Transverse colon (tissue), 4 donors: Measurements from ENCODE around the gene PSMD5. TPM values are rescaled to one million over a fixed set of nuclear protein-coding genes. Genes with fewer than 3 reads are reported as not detected.

Experiments used
- DNase-seq: peaks from one replicate; pipeline ENCODE4 v3.0.0-alpha.2; 2019
- H3K27ac ChIP-seq, 4 donors: fragments of 200-600 bp; sonication (generic); 2 replicates each; pipeline ENCODE4 v1.5.1; 2016 to 2018; ENCODE audit warnings: inconsistent platforms in 4 of 4
- H3K27me3 ChIP-seq: fragments of 200-600 bp; sonication (generic); 2 replicates; pipeline ENCODE4 v1.5.1; 2017; ENCODE audit warnings: inconsistent platforms
- H3K36me3 ChIP-seq, 4 donors: fragments of 200-600 bp; sonication (generic); 2 replicates each; pipeline ENCODE4 v1.5.1; 2017 to 2019; ENCODE audit warnings: inconsistent platforms in 4 of 4
- H3K4me1 ChIP-seq, 4 donors: fragments of 200-600 bp; sonication (generic); 2 replicates each; pipeline ENCODE4 v1.5.1; 2017 to 2020; ENCODE audit warnings: inconsistent platforms in 4 of 4
- H3K4me3 ChIP-seq, 4 donors: fragments of 200-600 bp; sonication (generic); 1 replicate in 1 of 4; 2 replicates in 3 of 4; pipeline versions ENCODE4 v1.5.1 to v1.6.1; 2017 to 2019; ENCODE audit warnings: inconsistent platforms in 4 of 4
- H3K9me3 ChIP-seq, 2 donors: fragments of 200-600 bp; sonication (generic); 2 replicates each; pipeline ENCODE4 v1.5.1; 2017 to 2019; ENCODE audit warnings: inconsistent platforms in 2 of 2
- CTCF ChIP-seq, 5 experiments: fragments of 200-600 bp in 3 of 5; fragments of 450-650 bp in 2 of 5; sonication (generic) in 3 of 5; IDR thresholded peaks; 1 replicate in 2 of 5; 2 replicates in 3 of 5; pipeline ENCODE4 v1.5.1; 2016 to 2017; ENCODE audit warnings: antibody characterized with exemption in 5 of 5, inconsistent platforms in 3 of 5, mild to moderate bottlenecking in 2 of 5, moderate library complexity in 1 of 5
- EP300 ChIP-seq: sonication (generic); formaldehyde crosslinking; IDR thresholded peaks from one replicate; pipeline ENCODE4 v1.6.1; 2017; ENCODE audit warnings: antibody characterized with exemption, low read depth
- POLR2A ChIP-seq: fragments of 450-650 bp; IDR thresholded peaks from one replicate; pipeline ENCODE4 v1.6.1; 2016; ENCODE audit warnings: antibody characterized with exemption, mild to moderate bottlenecking, moderate library complexity
- POLR2AphosphoS5 ChIP-seq, 3 donors: sonication (generic); formaldehyde crosslinking; IDR thresholded peaks; one replicate each; pipeline ENCODE4 v1.6.1; 2016; ENCODE audit warnings: antibody characterized with exemption in 3 of 3
- WGBS, 2 donors: methylation state at CpG; one replicate each; pipeline ENCODE4 v1.1.5; 2018; ENCODE audit warnings: low coverage in 1 of 2; 5-methylcytosine and 5-hydroxymethylcytosine counted together
- in situ Hi-C, 4 donors: fragments of 200-750 bp; cut with MboI; loops; one replicate each; pipeline versions ENCODE4 v1.15.0 to v1.15.1; 2017; ENCODE audit warnings: low sequenced_read_pairs in 3 of 4, low pct_ligation_motif_present in 1 of 4, low pct_unique_long_range_greater_than_20kb in 1 of 4
- intact Hi-C: fragments of 100-400 bp; cut with DNase I; formaldehyde crosslinking; loops from one replicate; pipeline ENCODE4 v1.15.1; 2023; ENCODE audit warnings: low total_unique reads
- total RNA-seq, 4 donors: library from RNA; depleted of rRNA; stranded (reverse); fragments of >200 nt; gene quantifications; one replicate each; pipeline ENCODE4 v1.1.0, GENCODE V29; 2016

PSMD5 gene
- total RNA-seq, 4 donors from 2014 or later, result 25.3 to 36.6 (median 28.7) TPM

DNA sequence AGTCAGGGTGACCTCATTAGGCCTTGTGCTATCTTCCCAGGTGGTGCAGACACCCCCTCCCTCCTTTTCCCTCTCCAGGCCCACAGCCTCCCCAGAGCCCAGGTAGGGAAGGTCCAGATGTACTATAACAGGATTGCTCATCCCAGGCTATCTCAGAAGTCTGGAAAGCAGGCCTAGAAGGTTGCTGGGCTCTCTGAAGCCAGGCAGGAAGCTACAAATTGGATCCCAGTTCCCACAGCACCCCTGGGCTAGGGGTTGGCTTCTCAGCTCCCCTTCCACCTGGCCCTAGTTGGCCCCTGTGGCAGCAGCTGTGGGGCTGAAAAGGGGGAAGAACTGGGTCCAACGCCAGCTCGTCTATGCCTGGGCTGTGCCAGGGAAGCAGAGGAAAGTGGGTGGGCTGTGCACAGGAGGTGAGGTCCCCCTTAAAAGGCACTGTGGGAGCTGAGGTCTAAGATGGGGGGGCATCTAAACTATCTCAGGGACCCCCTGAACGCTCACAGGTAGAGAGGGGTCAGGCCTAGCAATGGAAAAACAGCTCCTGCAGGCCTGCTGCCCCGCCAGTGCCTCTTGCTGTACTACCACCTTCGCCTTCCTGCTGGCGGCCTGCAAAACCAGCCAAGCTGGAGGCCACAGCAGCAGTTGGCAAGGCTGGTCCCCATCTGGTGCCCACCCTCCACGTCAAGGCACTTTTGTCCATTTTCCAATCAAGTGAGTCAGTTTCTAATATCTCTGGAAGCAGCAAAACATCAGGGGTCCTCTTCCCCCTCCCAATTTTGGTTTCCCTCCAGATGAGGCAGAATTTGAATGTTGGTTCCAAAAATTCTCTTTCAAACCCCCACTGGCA lies 13.3 kb upstream of the PSMD5 start:
- intact Hi-C loops, result no loop called here
- H3K27me3 ChIP-seq, result no peaks in the 10 kb centered on the region
- WGBS, 2 donors, result 83 to 98% methylated on average over 1 to 7 of the region's 7 CpGs
- peaks cover 0 to 6% (median 0%) of the 10 kb centered on the region in 4 donors for H3K36me3 ChIP-seq
- DNase-seq, result no peak
- no peak overlapping the region for H3K27ac ChIP-seq
- no peak for TF ChIP-seq CTCF (IDR thresholded peaks at IDR 0.05)
- no peak for TF ChIP-seq POLR2AphosphoS5 (IDR thresholded peaks at IDR 0.05)
- no peaks in the 10 kb centered on the region for H3K9me3 ChIP-seq
- in situ Hi-C loops, result no loop called here
- H3K4me1 ChIP-seq, result peaks cover 0 to 11% (median 2%) of the 10 kb centered on the region in 4 donors
- no peak overlapping the region for H3K4me3 ChIP-seq

- H3K27ac ChIP-seq, result no peak overlapping the region
- in situ Hi-C loops, result no loop called here
- intact Hi-C loops, result no loop called here
- H3K36me3 ChIP-seq, result peaks cover 0 to 1% (median 0%) of the 10 kb centered on the region in 4 donors
- 81 to 93% methylated on average over 3 of the region's 3 CpGs for WGBS, 2 donors
- peaks cover 0 to 11% (median 2%) of the 10 kb centered on the region in 4 donors for H3K4me1 ChIP-seq
- H3K27me3 ChIP-seq, result no peaks in the 10 kb centered on the region
- TF ChIP-seq POLR2AphosphoS5 (IDR thresholded peaks at IDR 0.05) (no peak), POLR2A (no peak), EP300 (no peak), CTCF (IDR thresholded peaks at IDR 0.05) (no peak)
- H3K9me3 ChIP-seq, result no peaks in the 10 kb centered on the region
- H3K4me3 ChIP-seq, result no peak overlapping the region
- no peak for DNase-seq
Measured at GRCh38 chr9:120854596-120855327, 12.0 kb upstream of the PSMD5 start.

DNA sequence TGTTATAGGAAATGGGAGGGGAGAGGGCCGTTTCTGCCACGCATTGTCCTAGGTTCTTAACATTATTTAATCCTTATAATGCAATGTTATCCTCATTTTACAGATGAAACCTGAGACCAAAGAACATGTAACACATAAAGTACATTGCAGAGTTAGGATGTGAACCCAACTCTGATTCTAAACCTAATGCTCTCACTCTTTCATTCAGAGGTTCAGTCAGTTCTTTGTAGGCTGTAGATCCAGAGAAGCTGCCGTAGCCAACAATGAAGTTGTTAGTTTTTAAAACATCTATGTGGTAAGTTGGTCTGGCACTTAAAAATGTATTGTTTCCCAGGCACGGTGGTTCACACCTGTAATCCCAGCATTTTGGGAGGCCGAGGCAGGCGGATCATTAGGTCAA lies 10.5 kb upstream of the PSMD5 start:
- no peak for DNase-seq
- 88 to 91% methylated on average over 3 to 6 of the region's 6 CpGs for WGBS, 2 donors
- intact Hi-C loops (no loop called here), in situ Hi-C loops (no loop called here)
- Histone ChIP-seq H3K4me1 (peaks cover 0 to 11% (median 2%) of the 10 kb centered on the region in 4 donors), H3K36me3 (no peaks in the 10 kb centered on the region), H3K4me3 (no peak overlapping the region), H3K27me3 (no peaks in the 10 kb centered on the region), H3K9me3 (no peaks in the 10 kb centered on the region), H3K27ac (no peak overlapping the region)
- TF ChIP-seq EP300 (no peak), CTCF (IDR thresholded peaks at IDR 0.05) (no peak), POLR2A (no peak), POLR2AphosphoS5 (IDR thresholded peaks at IDR 0.05) (no peak)

DNA sequence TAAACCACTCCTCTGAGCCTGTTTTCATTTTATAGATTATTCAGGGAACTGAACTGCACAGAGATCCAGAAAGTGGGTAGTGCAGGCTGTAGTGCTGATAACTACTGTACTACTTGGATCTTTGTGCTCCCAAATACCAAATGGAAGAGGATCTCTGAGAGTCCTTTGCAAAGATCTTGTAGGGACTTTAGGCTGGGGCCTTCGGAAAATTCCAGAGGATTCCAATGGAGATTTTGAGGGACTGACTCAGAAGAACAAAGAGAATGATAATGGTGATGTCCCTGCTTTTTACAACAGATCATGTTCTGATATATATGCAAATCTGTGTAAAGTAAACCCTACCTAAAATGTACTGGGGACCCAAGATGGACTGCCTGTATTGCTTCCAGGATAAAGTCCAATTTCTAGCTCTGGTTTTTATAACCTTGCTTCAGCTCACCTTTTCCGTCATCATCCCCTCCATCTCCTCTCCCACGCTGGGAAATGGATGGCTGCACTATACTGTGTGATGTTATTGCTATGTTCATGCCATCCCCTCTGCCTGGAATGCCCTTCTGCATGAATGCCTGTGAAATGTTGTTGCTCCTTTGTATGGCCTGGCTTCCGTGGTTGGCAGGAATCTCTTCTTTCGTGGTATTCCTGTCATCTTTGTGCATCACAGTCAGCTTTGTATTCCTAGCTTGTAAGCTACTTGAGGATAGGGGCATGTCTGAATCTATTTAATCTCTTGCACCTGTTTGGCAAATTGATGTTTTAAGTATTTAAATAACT lies 9.7 kb upstream of the PSMD5 start:
- intact Hi-C loops (no loop called here), in situ Hi-C loops (no loop called here)
- Histone ChIP-seq H3K27ac (peak overlapping the region in 1 of 4 donors; percentile 24), H3K4me1 (peaks cover 0 to 8% (median under 1%) of the 10 kb centered on the region in 4 donors), H3K27me3 (no peaks in the 10 kb centered on the region), H3K9me3 (no peaks in the 10 kb centered on the region), H3K4me3 (no peak overlapping the region), H3K36me3 (no peaks in the 10 kb centered on the region)
- TF ChIP-seq CTCF (IDR thresholded peaks at IDR 0.05) (no peak), POLR2A (no peak), POLR2AphosphoS5 (IDR thresholded peaks at IDR 0.05) (peak in 1 of 3 donors; percentile 5), EP300 (no peak)
- DNase-seq, result no peak
- 59 to 79% methylated on average over 5 of the region's 5 CpGs for WGBS, 2 donors
